ENCODE results near the gene PSMF1. TPM values are rescaled to one million over a fixed set of nuclear protein-coding genes. Genes with fewer than 3 reads are reported as not detected.

The PSMF1 gene
- polyA plus RNA-seq, 1 experiment: 154 TPM

GRCh38 chr20:1183153-1183552 is 64.8 kb downstream of the PSMF1 start:
- DNase-seq (ENCODE audit: low read depth): no peak
- CTCF ChIA-PET: interaction anchor here (1.1 kb wide), 1 partner anchor 23 kb away, joined by 3 read pairs; no protein-coding TSS in a partner anchor
- Histone ChIP-seq H3K36me3 (ENCODE audit: control insufficient read depth, insufficient read depth, low read length) (no peaks in the 10 kb centered on the region), H3K4me3 (ENCODE audit: low read depth, low read length) (no peak overlapping the region), H3K27me3 (ENCODE audit: control insufficient read depth, insufficient read depth, low read length) (peaks cover 25% of the 10 kb centered on the region)
- no peak for TF ChIP-seq CTCF (IDR thresholded peaks at IDR 0.05; ENCODE audit: insufficient read depth, low read depth, low read length)
- POLR2A ChIA-PET: no interaction called here

- ChIA-PET POLR2A (no interaction called here), CTCF (interaction anchor here (0.6 to 1.1 kb wide), 3 partner anchors 22 to 290 kb away, joined by 3 to 5 read pairs (median 3); no protein-coding TSS in a partner anchor)
Observed at GRCh38 chr20:1184260-1184637, 65.8 kb downstream of the PSMF1 start.

GRCh38 chr20:1184638-1185315 is 66.4 kb downstream of the PSMF1 start, which contains the start of gene TMEM74B:
TSS of gene TMEM74B (minus strand) at chr20:1184981. CDS start at chr20:1183801, 1,180 bp downstream.
- ChIA-PET POLR2A (no interaction called here), CTCF (interaction anchor here (0.6 to 1.3 kb wide), 5 partner anchors 12 to 76 kb away, joined by 3 read pairs; no protein-coding TSS in a partner anchor)
- Histone ChIP-seq H3K27me3 (ENCODE audit: control insufficient read depth, insufficient read depth, low read length) (peaks cover 26% of the 10 kb centered on the region), H3K4me3 (ENCODE audit: low read depth, low read length) (peak within 1 kb of the TSS; percentile 35), H3K36me3 (ENCODE audit: control insufficient read depth, insufficient read depth, low read length) (no peaks in the 10 kb centered on the region)
- DNase-seq (ENCODE audit: low read depth): no peak
- TF ChIP-seq CTCF (IDR thresholded peaks at IDR 0.05; ENCODE audit: insufficient read depth, low read depth, low read length): no peak

More at GRCh38 chr20:1184260-1184637, 65.8 kb downstream of the PSMF1 start:
- TF ChIP-seq CTCF (IDR thresholded peaks at IDR 0.05; ENCODE audit: insufficient read depth, low read depth, low read length): no peak
- Histone ChIP-seq H3K27me3 (ENCODE audit: control insufficient read depth, insufficient read depth, low read length) (peaks cover 26% of the 10 kb centered on the region), H3K36me3 (ENCODE audit: control insufficient read depth, insufficient read depth, low read length) (no peaks in the 10 kb centered on the region), H3K4me3 (ENCODE audit: low read depth, low read length) (no peak overlapping the region)
- DNase-seq (ENCODE audit: low read depth): no peak

- POLR2A ChIA-PET: no interaction called here
- TF ChIP-seq CTCF (IDR thresholded peaks at IDR 0.05; ENCODE audit: insufficient read depth, low read depth, low read length): no peak
- CTCF ChIA-PET: interaction anchor here (0.6 to 1.3 kb wide), 4 partner anchors 12 to 428 kb away, joined by 3 read pairs; no protein-coding TSS in a partner anchor
- H3K27me3 ChIP-seq (ENCODE audit: control insufficient read depth, insufficient read depth, low read length): peaks cover 29% of the 10 kb centered on the region
- no peak for DNase-seq (ENCODE audit: low read depth)
- H3K36me3 ChIP-seq (ENCODE audit: control insufficient read depth, insufficient read depth, low read length): no peaks in the 10 kb centered on the region
- peak overlapping the region; percentile 35 for H3K4me3 ChIP-seq (ENCODE audit: low read depth, low read length)
Observed at GRCh38 chr20:1185316-1185741, 66.9 kb downstream of the PSMF1 start.

- TF ChIP-seq CTCF (IDR thresholded peaks at IDR 0.05; ENCODE audit: insufficient read depth, low read depth, low read length): peak; percentile 69
- Histone ChIP-seq H3K4me3 (ENCODE audit: low read depth, low read length) (peak overlapping the region; percentile 35), H3K36me3 (ENCODE audit: control insufficient read depth, insufficient read depth, low read length) (no peaks in the 10 kb centered on the region), H3K27me3 (ENCODE audit: control insufficient read depth, insufficient read depth, low read length) (peaks cover 29% of the 10 kb centered on the region)
- POLR2A ChIA-PET: no interaction called here
- CTCF ChIA-PET: interaction anchor here (0.9 to 1.4 kb wide), 4 partner anchors 14 to 429 kb away, joined by 3 to 4 read pairs (median 3); no protein-coding TSS in a partner anchor
- DNase-seq (ENCODE audit: low read depth): no peak
Observed at GRCh38 chr20:1185790-1186334, 67.5 kb downstream of the PSMF1 start.
